Activated T-cell treated with anti-CD3 and anti-CD28 coated beads, Interleukin-2, amount 50 U/mL, for 1 hour (primary cell): Measurements from ENCODE around the gene FANCL.
A peak's percentile ranks its signal among the peaks of the same experiment; 100 is the strongest.
"Not testable (repeated sequence)": the region's sequence is repeated elsewhere in the genome, so short reads cannot be mapped to it uniquely, and the experiment has no call there.

Experiments used
- DNase-seq: peaks from one replicate; pipeline ENCODE4 v3.0.0-alpha.2; 2020

The FANCL gene

GRCh38 chr2:58240670-58241545, at the start of gene FANCL:
TSS of gene FANCL (minus strand) at chr2:58241325. CDS start at chr2:58241313, 12 bp downstream.
- DNase-seq: peak; percentile 63

- no peak for DNase-seq
Observed at GRCh38 chr2:58289029-58289428, 47.9 kb upstream of the FANCL start.

- DNase-seq: no peak
Observed at GRCh38 chr2:58283931-58284330, 42.8 kb upstream of the FANCL start.

- DNase-seq: not testable (repeated sequence)
Observed at GRCh38 chr2:58275144-58275543, 34.0 kb upstream of the FANCL start.

- no peak for DNase-seq
Observed at GRCh38 chr2:58271826-58272225, 30.7 kb upstream of the FANCL start.

- no peak for DNase-seq
Observed at GRCh38 chr2:58268685-58269084, 27.6 kb upstream of the FANCL start.

GRCh38 chr2:58266211-58266610, 25.1 kb upstream of the FANCL start:
- DNase-seq: no peak

GRCh38 chr2:58261209-58261608, 20.1 kb upstream of the FANCL start:
- DNase-seq: no peak

- DNase-seq: not testable (repeated sequence)
Observed at GRCh38 chr2:58258456-58258855, 17.3 kb upstream of the FANCL start.

- DNase-seq: not testable (repeated sequence)
Observed at GRCh38 chr2:58251331-58252201, 10.4 kb upstream of the FANCL start.

- no peak for DNase-seq
Observed at GRCh38 chr2:58241546-58241864, 380 bp upstream of the FANCL start.

GRCh38 chr2:58239243-58239925, 1.7 kb downstream of the FANCL start:
- DNase-seq: no peak

GRCh38 chr2:58237741-58238140, 3.4 kb downstream of the FANCL start:
- DNase-seq: no peak

GRCh38 chr2:58235984-58236383, 5.1 kb downstream of the FANCL start:
- no peak for DNase-seq

- DNase-seq: no peak
Observed at GRCh38 chr2:58235170-58235569, 6.0 kb downstream of the FANCL start.

- DNase-seq: no peak
Observed at GRCh38 chr2:58228299-58228698, 12.8 kb downstream of the FANCL start.

GRCh38 chr2:58227171-58227917, 13.8 kb downstream of the FANCL start:
- no peak for DNase-seq

GRCh38 chr2:58221909-58222308, 19.2 kb downstream of the FANCL start:
- DNase-seq: no peak

- no peak for DNase-seq
Observed at GRCh38 chr2:58215429-58215828, 25.7 kb downstream of the FANCL start.

GRCh38 chr2:58210951-58211568, 30.1 kb downstream of the FANCL start:
- DNase-seq: not testable (repeated sequence)

- no peak for DNase-seq
Observed at GRCh38 chr2:58207189-58207588, 33.9 kb downstream of the FANCL start.

GRCh38 chr2:58206785-58207184, 34.3 kb downstream of the FANCL start:
- DNase-seq: no peak
